Progenitor cell of endocrine pancreas (in vitro differentiated cells): ENCODE data around the gene ASH1L. TPM values are rescaled to one million over a fixed set of nuclear protein-coding genes. Genes with fewer than 3 reads are reported as not detected.

Experiments used
- DNase-seq: peaks from one replicate; pipeline ENCODE4 v3.0.0; 2021; ENCODE audit warnings: low spot score; ENCODE audit not compliant: unreplicated experiment
- H3K27ac Mint-ChIP-seq: 2 replicates; pipeline ENCODE4 v1.8.0; 2021; ENCODE audit warnings: mild to moderate bottlenecking, moderate library complexity, mixed read lengths
- H3K27me3 Mint-ChIP-seq: 2 replicates; pipeline ENCODE4 v1.8.0; 2021; ENCODE audit warnings: mixed read lengths
- H3K36me3 Mint-ChIP-seq: 2 replicates; pipeline ENCODE4 v1.8.0; 2022; ENCODE audit warnings: mixed read lengths; ENCODE audit not compliant: insufficient read depth
- H3K4me1 Mint-ChIP-seq: 2 replicates; pipeline ENCODE4 v1.8.0; 2021; ENCODE audit warnings: low read depth, mixed read lengths
- H3K4me3 Mint-ChIP-seq: 2 replicates; pipeline ENCODE4 v1.8.0; 2021; ENCODE audit warnings: low read depth, mild to moderate bottlenecking, moderate library complexity, mixed read lengths
- H3K9me3 Mint-ChIP-seq: 2 replicates; pipeline ENCODE4 v1.8.0; 2021; ENCODE audit warnings: low read depth, mixed read lengths
- CTCF ChIP-seq: fragments of 200-600 bp; sonication (generic); IDR thresholded peaks from one replicate; pipeline ENCODE4 v1.5.0; 2021; ENCODE audit warnings: antibody characterized with exemption, mild to moderate bottlenecking; ENCODE audit not compliant: unreplicated experiment
- total RNA-seq: library from RNA; stranded (reverse); gene quantifications from 2 replicates; pipeline ENCODE4 v1.2.1, GENCODE V29; 2021

ASH1L gene
- total RNA-seq, 1 donor from 2014 or later: 51.3 TPM

GRCh38 chr1:155327981-155328380 lies 234.6 kb downstream of the ASH1L start:
- Mint-ChIP-seq H3K27me3 (no peaks in the 10 kb centered on the region), H3K4me3 (no peak overlapping the region), H3K9me3 (no peaks in the 10 kb centered on the region), H3K36me3 (peaks cover 11% of the 10 kb centered on the region), H3K27ac (no peak overlapping the region), H3K4me1 (peaks cover 8% of the 10 kb centered on the region)
- TF ChIP-seq CTCF: no peak
- no peak for DNase-seq

- Mint-ChIP-seq H3K27me3 (no peaks in the 10 kb centered on the region), H3K4me1 (peaks cover 15% of the 10 kb centered on the region), H3K9me3 (no peaks in the 10 kb centered on the region), H3K36me3 (peaks cover 11% of the 10 kb centered on the region), H3K27ac (no peak overlapping the region), H3K4me3 (no peak overlapping the region)
- DNase-seq: no peak
- TF ChIP-seq CTCF: no peak
Measured at GRCh38 chr1:155326631-155327037, 236.0 kb downstream of the ASH1L start.

- Mint-ChIP-seq H3K27me3 (no peaks in the 10 kb centered on the region), H3K4me1 (peaks cover 19% of the 10 kb centered on the region), H3K9me3 (no peaks in the 10 kb centered on the region), H3K36me3 (peaks cover 7% of the 10 kb centered on the region), H3K27ac (peak overlapping the region; percentile 84), H3K4me3 (peak overlapping the region; percentile 88)
- DNase-seq: no peak
- TF ChIP-seq CTCF: no peak
Measured at GRCh38 chr1:155326020-155326526, 236.5 kb downstream of the ASH1L start.

- H3K27me3 Mint-ChIP-seq: no peaks in the 10 kb centered on the region
- H3K27ac Mint-ChIP-seq: no peak overlapping the region
- no peak for DNase-seq
- H3K4me3 Mint-ChIP-seq: peak overlapping the region; percentile 88
- no peaks in the 10 kb centered on the region for H3K9me3 Mint-ChIP-seq
- peaks cover 21% of the 10 kb centered on the region for H3K4me1 Mint-ChIP-seq
- no peak for TF ChIP-seq CTCF
- peaks cover 2% of the 10 kb centered on the region for H3K36me3 Mint-ChIP-seq
Measured at GRCh38 chr1:155325603-155325893, 237.1 kb downstream of the ASH1L start.

- DNase-seq: peak; percentile 44
- TF ChIP-seq CTCF: peak; percentile 58
- H3K4me1 Mint-ChIP-seq: peaks cover 27% of the 10 kb centered on the region
- H3K27ac Mint-ChIP-seq: peak overlapping the region; percentile 91
- H3K36me3 Mint-ChIP-seq: peaks cover 2% of the 10 kb centered on the region
- no peaks in the 10 kb centered on the region for H3K27me3 Mint-ChIP-seq
- H3K9me3 Mint-ChIP-seq: no peaks in the 10 kb centered on the region
- H3K4me3 Mint-ChIP-seq: peak overlapping the region; percentile 88
Measured at GRCh38 chr1:155324717-155325602, 237.6 kb downstream of the ASH1L start.
